Transverse colon (tissue), 4 donors: ENCODE measurements around the gene BCAN.

Source experiments
- EP300 ChIP-seq: sonication (generic); formaldehyde crosslinking; IDR thresholded peaks from one replicate; pipeline ENCODE4 v1.6.1; 2017; ENCODE audit warnings: antibody characterized with exemption, low read depth
- POLR2A ChIP-seq: fragments of 450-650 bp; IDR thresholded peaks from one replicate; pipeline ENCODE4 v1.6.1; 2016; ENCODE audit warnings: antibody characterized with exemption, mild to moderate bottlenecking, moderate library complexity
- POLR2AphosphoS5 ChIP-seq, 3 donors: sonication (generic); formaldehyde crosslinking; IDR thresholded peaks; one replicate each; pipeline ENCODE4 v1.6.1; 2016; ENCODE audit warnings: antibody characterized with exemption in 3 of 3
- TF ChIP-seq, protein P1 (sequence below), 5 experiments: fragments of 200-600 bp in 3 of 5; fragments of 450-650 bp in 2 of 5; sonication (generic) in 3 of 5; IDR thresholded peaks; 1 replicate in 2 of 5; 2 replicates in 3 of 5; pipeline ENCODE4 v1.5.1; 2016 to 2017; ENCODE audit warnings: antibody characterized with exemption in 5 of 5, inconsistent platforms in 3 of 5, mild to moderate bottlenecking in 2 of 5, moderate library complexity in 1 of 5

DNA sequence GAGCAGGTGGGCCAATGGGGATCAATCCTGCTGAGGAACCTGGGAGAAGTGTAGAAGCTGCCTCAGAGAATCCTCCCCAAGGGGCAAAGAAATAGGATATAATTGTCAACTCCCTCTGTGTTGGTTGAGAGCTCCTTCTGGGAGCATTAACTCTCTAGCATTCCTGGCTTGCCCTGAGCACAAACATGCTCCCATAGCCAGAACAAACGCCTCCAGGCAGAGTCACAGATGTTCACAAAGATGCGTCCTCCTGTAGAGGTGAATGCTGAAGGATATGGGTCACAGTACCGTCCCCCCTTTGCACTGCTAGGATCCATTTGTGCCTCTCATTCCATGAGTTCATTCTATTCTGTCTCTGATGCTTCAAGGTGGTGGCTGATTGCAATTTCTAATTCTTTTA lies 9.6 kb upstream of the BCAN start:
- TF ChIP-seq, protein P1, sequence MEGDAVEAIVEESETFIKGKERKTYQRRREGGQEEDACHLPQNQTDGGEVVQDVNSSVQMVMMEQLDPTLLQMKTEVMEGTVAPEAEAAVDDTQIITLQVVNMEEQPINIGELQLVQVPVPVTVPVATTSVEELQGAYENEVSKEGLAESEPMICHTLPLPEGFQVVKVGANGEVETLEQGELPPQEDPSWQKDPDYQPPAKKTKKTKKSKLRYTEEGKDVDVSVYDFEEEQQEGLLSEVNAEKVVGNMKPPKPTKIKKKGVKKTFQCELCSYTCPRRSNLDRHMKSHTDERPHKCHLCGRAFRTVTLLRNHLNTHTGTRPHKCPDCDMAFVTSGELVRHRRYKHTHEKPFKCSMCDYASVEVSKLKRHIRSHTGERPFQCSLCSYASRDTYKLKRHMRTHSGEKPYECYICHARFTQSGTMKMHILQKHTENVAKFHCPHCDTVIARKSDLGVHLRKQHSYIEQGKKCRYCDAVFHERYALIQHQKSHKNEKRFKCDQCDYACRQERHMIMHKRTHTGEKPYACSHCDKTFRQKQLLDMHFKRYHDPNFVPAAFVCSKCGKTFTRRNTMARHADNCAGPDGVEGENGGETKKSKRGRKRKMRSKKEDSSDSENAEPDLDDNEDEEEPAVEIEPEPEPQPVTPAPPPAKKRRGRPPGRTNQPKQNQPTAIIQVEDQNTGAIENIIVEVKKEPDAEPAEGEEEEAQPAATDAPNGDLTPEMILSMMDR (IDR thresholded peaks at IDR 0.05) = no peak
- TF ChIP-seq POLR2A (no peak), EP300 (no peak), POLR2AphosphoS5 (IDR thresholded peaks at IDR 0.05) (no peak)
